ENCODE measurements around the gene SEMA3G.
A peak's percentile ranks its signal among the peaks of the same experiment; 100 is the strongest.

SEMA3G gene

GRCh38 chr3:52405066-52405465 lies 39.8 kb downstream of the SEMA3G start:
- peak in 1 of 2 donors; percentile 61 for DNase-seq

GRCh38 chr3:52404391-52404790 lies 40.5 kb downstream of the SEMA3G start:
- no peak for DNase-seq
- H3K27ac ChIP-seq: no peak overlapping the region
- no peak overlapping the region for H3K4me3 ChIP-seq
- H3K9me3 ChIP-seq: no peaks in the 10 kb centered on the region
- intact Hi-C loops (cut with DNase I; ENCODE audit: low total_unique reads): no loop called here
- TF ChIP-seq CTCF (IDR thresholded peaks at IDR 0.05): no peak
- H3K27me3 ChIP-seq: no peaks in the 10 kb centered on the region
- peaks cover 56 to 86% (median 72%) of the 10 kb centered on the region in 3 donors for H3K36me3 ChIP-seq
- peaks cover 0 to 28% (median 19%) of the 10 kb centered on the region in 4 donors for H3K4me1 ChIP-seq

More at GRCh38 chr3:52405066-52405465, 39.8 kb downstream of the SEMA3G start:
- Histone ChIP-seq H3K27me3 (no peaks in the 10 kb centered on the region), H3K36me3 (peaks cover 56 to 80% (median 72%) of the 10 kb centered on the region in 3 donors), H3K4me3 (no peak overlapping the region), H3K27ac (no peak overlapping the region), H3K4me1 (peaks cover 0 to 30% (median 20%) of the 10 kb centered on the region in 4 donors), H3K9me3 (no peaks in the 10 kb centered on the region)
- intact Hi-C loops (cut with DNase I; ENCODE audit: low total_unique reads): loop anchor here (5.0 kb wide), 1 partner anchor 113 kb away; no protein-coding TSS in a partner anchor
- TF ChIP-seq CTCF (IDR thresholded peaks at IDR 0.05): no peak

GRCh38 chr3:52403955-52404354 lies 40.9 kb downstream of the SEMA3G start:
- no peak for TF ChIP-seq CTCF (IDR thresholded peaks at IDR 0.05)
- Histone ChIP-seq H3K27me3 (no peaks in the 10 kb centered on the region), H3K9me3 (no peaks in the 10 kb centered on the region), H3K4me1 (peaks cover 0 to 23% (median 14%) of the 10 kb centered on the region in 4 donors), H3K36me3 (peaks cover 56 to 90% (median 72%) of the 10 kb centered on the region in 3 donors), H3K4me3 (no peak overlapping the region), H3K27ac (no peak overlapping the region)
- DNase-seq: peak in 1 of 2 donors; percentile 68
- intact Hi-C loops (cut with DNase I; ENCODE audit: low total_unique reads): no loop called here

GRCh38 chr3:52403271-52403841 lies 41.5 kb downstream of the SEMA3G start:
- peaks cover 0 to 17% (median 8%) of the 10 kb centered on the region in 4 donors for H3K4me1 ChIP-seq
- no peaks in the 10 kb centered on the region for H3K9me3 ChIP-seq
- H3K4me3 ChIP-seq: no peak overlapping the region
- H3K36me3 ChIP-seq: peaks cover 56 to 95% (median 72%) of the 10 kb centered on the region in 3 donors
- TF ChIP-seq CTCF (IDR thresholded peaks at IDR 0.05): no peak
- intact Hi-C loops (cut with DNase I; ENCODE audit: low total_unique reads): no loop called here
- H3K27ac ChIP-seq: no peak overlapping the region
- H3K27me3 ChIP-seq: no peaks in the 10 kb centered on the region
- DNase-seq: peak in 1 of 2 donors; percentile 58

GRCh38 chr3:52402706-52403270 lies 42.1 kb downstream of the SEMA3G start:
- H3K27ac ChIP-seq: no peak overlapping the region
- H3K9me3 ChIP-seq: no peaks in the 10 kb centered on the region
- TF ChIP-seq CTCF (IDR thresholded peaks at IDR 0.05): no peak
- H3K27me3 ChIP-seq: no peaks in the 10 kb centered on the region
- intact Hi-C loops (cut with DNase I; ENCODE audit: low total_unique reads): no loop called here
- peak in 1 of 2 donors; percentile 43 for DNase-seq
- peaks cover 56 to 93% (median 72%) of the 10 kb centered on the region in 3 donors for H3K36me3 ChIP-seq
- peaks cover 0 to 12% (median 3%) of the 10 kb centered on the region in 4 donors for H3K4me1 ChIP-seq
- no peak overlapping the region for H3K4me3 ChIP-seq
